DOHH2 (cell line): ENCODE measurements around the gene LINGO1.

Experiments used
- CTCF ChIP-seq: fragments of 200-600 bp; sonication (generic); IDR thresholded peaks from one replicate; pipeline ENCODE4 v1.5.1; 2014; ENCODE audit warnings: antibody characterized with exemption, mild to moderate bottlenecking, low read depth, low read length; ENCODE audit not compliant: poor library complexity, severe bottlenecking
- EZH2phosphoT487 ChIP-seq: fragments of 200-600 bp; sonication (generic); IDR thresholded peaks from 2 replicates; pipeline ENCODE4 v1.6.1; 2017; ENCODE audit warnings: borderline replicate concordance, mild to moderate bottlenecking, antibody characterized with exemption, low read length, moderate library complexity, mixed read lengths

GRCh38 chr15:77581896-77582569, 50.7 kb downstream of the LINGO1 start:
- TF ChIP-seq CTCF (no peak), EZH2phosphoT487 (no peak)
